ENCODE results near the gene SOX21.

Gene SOX21

GRCh38 chr13:94706843-94707399 lies 5.4 kb downstream of the SOX21 start:
- H3K9me3 ChIP-seq (replicated peaks in 1 of 2; ENCODE audit: control insufficient read depth in 2 of 2, insufficient read depth in 1 of 2, low read depth in 1 of 2, low read length in 2 of 2): peaks cover 0 to 38% of the 10 kb centered on the region in 2 donors
- H3K18ac ChIP-seq (ENCODE audit: low read length): peak overlapping the region; percentile 97
- H3K4me1 ChIP-seq (ENCODE audit: control insufficient read depth in 2 of 2, insufficient read depth in 1 of 2, low read depth in 1 of 2, low read length in 2 of 2): peaks cover 11 to 21% of the 10 kb centered on the region in 2 donors
- peak; percentile 97 for DNase-seq (ENCODE audit: low spot score)
- H3K9ac ChIP-seq (ENCODE audit: low read depth, low read length, poor library complexity): peak overlapping the region; percentile 93
- H3K36me3 ChIP-seq (replicated peaks in 1 of 2; ENCODE audit: control insufficient read depth in 2 of 2, insufficient read depth in 2 of 2, low read length in 2 of 2): peaks cover 3 to 42% of the 10 kb centered on the region in 2 donors
- no CpG with 5 or more reads among the region's 15 CpGs for WGBS, 2 donors (ENCODE audit: extremely low coverage in 2 of 2, insufficient read length in 2 of 2, insufficient replicate concordance in 1 of 2)
- no peak overlapping the region for H3K23ac ChIP-seq (ENCODE audit: low read depth, low read length, poor library complexity)
- H2AFZ ChIP-seq (ENCODE audit: low read length): no peak overlapping the region
- no peak overlapping the region for H4K91ac ChIP-seq (ENCODE audit: low read depth, low read length, poor library complexity)
- H2BK12ac ChIP-seq (ENCODE audit: low read length): no peak overlapping the region
- no peak overlapping the region for H2BK120ac ChIP-seq (ENCODE audit: low read depth, low read length)
- no peak overlapping the region for H2BK15ac ChIP-seq (ENCODE audit: low read length)
- H3K4me3 ChIP-seq (ENCODE audit: low read length in 2 of 2): peak overlapping the region; percentile 79 to 88
- no peak overlapping the region for H4K8ac ChIP-seq (ENCODE audit: low read depth, low read length)
- no peak overlapping the region for H3K14ac ChIP-seq (ENCODE audit: low read length)
- no peak overlapping the region for H3K4ac ChIP-seq (ENCODE audit: low read length)
- H3K4me2 ChIP-seq (ENCODE audit: insufficient read depth, low read length, poor library complexity, severe bottlenecking): peak overlapping the region; percentile 77
- peak overlapping the region; percentile 95 for H2BK5ac ChIP-seq (ENCODE audit: low read length)
- H3K27ac ChIP-seq (replicated peaks; ENCODE audit: low read length): peak overlapping the region; percentile 98
- H3K27me3 ChIP-seq (ENCODE audit: control insufficient read depth in 3 of 3, insufficient read depth in 3 of 3, low read depth in 1 of 3, low read length in 3 of 3): peaks cover 0 to 24% (median 0%) of the 10 kb centered on the region in 3 experiments
- H2AK5ac ChIP-seq (ENCODE audit: low read depth, low read length): no peak overlapping the region
- H3K79me1 ChIP-seq (ENCODE audit: low read depth, low read length): peaks cover 4% of the 10 kb centered on the region

- no peak overlapping the region for H4K91ac ChIP-seq (ENCODE audit: low read depth, low read length, poor library complexity)
- no peak overlapping the region for H3K23ac ChIP-seq (ENCODE audit: low read depth, low read length, poor library complexity)
- H3K27ac ChIP-seq (replicated peaks; ENCODE audit: low read length): peak overlapping the region; percentile 65
- no peak overlapping the region for H3K14ac ChIP-seq (ENCODE audit: low read length)
- no peak overlapping the region for H3K4ac ChIP-seq (ENCODE audit: low read length)
- peak overlapping the region; percentile 74 for H2AK5ac ChIP-seq (ENCODE audit: low read depth, low read length)
- peaks cover 2 to 44% of the 10 kb centered on the region in 2 donors for H3K9me3 ChIP-seq (replicated peaks in 1 of 2; ENCODE audit: control insufficient read depth in 2 of 2, insufficient read depth in 1 of 2, low read depth in 1 of 2, low read length in 2 of 2)
- no peak overlapping the region for H3K9ac ChIP-seq (ENCODE audit: low read depth, low read length, poor library complexity)
- no CpG with 5 or more reads among the region's 16 CpGs for WGBS, 2 donors (ENCODE audit: extremely low coverage in 2 of 2, insufficient read length in 2 of 2, insufficient replicate concordance in 1 of 2)
- peaks cover 3 to 38% of the 10 kb centered on the region in 2 donors for H3K36me3 ChIP-seq (replicated peaks in 1 of 2; ENCODE audit: control insufficient read depth in 2 of 2, insufficient read depth in 2 of 2, low read length in 2 of 2)
- no peak overlapping the region for H2AFZ ChIP-seq (ENCODE audit: low read length)
- no peak overlapping the region for H2BK120ac ChIP-seq (ENCODE audit: low read depth, low read length)
- no peak overlapping the region for H2BK12ac ChIP-seq (ENCODE audit: low read length)
- H4K8ac ChIP-seq (ENCODE audit: low read depth, low read length): no peak overlapping the region
- peaks cover 2% of the 10 kb centered on the region for H3K79me1 ChIP-seq (ENCODE audit: low read depth, low read length)
- no peak overlapping the region for H2BK5ac ChIP-seq (ENCODE audit: low read length)
- peak overlapping the region; percentile 69 for H3K18ac ChIP-seq (ENCODE audit: low read length)
- H3K4me3 ChIP-seq (ENCODE audit: low read length in 2 of 2): peak overlapping the region in 1 of 2 donors; percentile 4
- peaks cover 11 to 23% of the 10 kb centered on the region in 2 donors for H3K4me1 ChIP-seq (ENCODE audit: control insufficient read depth in 2 of 2, insufficient read depth in 1 of 2, low read depth in 1 of 2, low read length in 2 of 2)
- DNase-seq (ENCODE audit: low spot score): no peak
- peak overlapping the region; percentile 21 for H3K4me2 ChIP-seq (ENCODE audit: insufficient read depth, low read length, poor library complexity, severe bottlenecking)
- H2BK15ac ChIP-seq (ENCODE audit: low read length): peak overlapping the region; percentile 35
- H3K27me3 ChIP-seq (ENCODE audit: control insufficient read depth in 3 of 3, insufficient read depth in 3 of 3, low read depth in 1 of 3, low read length in 3 of 3): peaks cover 0 to 30% (median 0%) of the 10 kb centered on the region in 3 experiments
Measured at GRCh38 chr13:94706101-94706842, 6.1 kb downstream of the SOX21 start.

- DNase-seq (ENCODE audit: low spot score): no peak
Measured at GRCh38 chr13:94705081-94706030, 7.0 kb downstream of the SOX21 start.

More at GRCh38 chr13:94705081-94706030, 7.0 kb downstream of the SOX21 start:
- Histone ChIP-seq H3K4me3 (ENCODE audit: low read length in 2 of 2) (no peak overlapping the region), H2BK12ac (ENCODE audit: low read length) (peak overlapping the region; percentile 30), H3K27me3 (ENCODE audit: control insufficient read depth in 3 of 3, insufficient read depth in 3 of 3, low read depth in 1 of 3, low read length in 3 of 3) (peaks cover 0 to 33% (median 0%) of the 10 kb centered on the region in 3 experiments), H2BK120ac (ENCODE audit: low read depth, low read length) (peak overlapping the region; percentile 87), H3K4me2 (ENCODE audit: insufficient read depth, low read length, poor library complexity, severe bottlenecking) (peak overlapping the region; percentile 35), H2AFZ (ENCODE audit: low read length) (no peak overlapping the region), H3K79me1 (ENCODE audit: low read depth, low read length) (peaks cover 2% of the 10 kb centered on the region), H3K23ac (ENCODE audit: low read depth, low read length, poor library complexity) (no peak overlapping the region), H4K8ac (ENCODE audit: low read depth, low read length) (no peak overlapping the region), H2BK5ac (ENCODE audit: low read length) (peak overlapping the region; percentile 57), H3K18ac (ENCODE audit: low read length) (peak overlapping the region; percentile 96), H2AK5ac (ENCODE audit: low read depth, low read length) (peak overlapping the region; percentile 74), H3K4ac (ENCODE audit: low read length) (peak overlapping the region; percentile 41), H3K14ac (ENCODE audit: low read length) (no peak overlapping the region), H3K27ac (replicated peaks; ENCODE audit: low read length) (no peak overlapping the region), H3K9ac (ENCODE audit: low read depth, low read length, poor library complexity) (no peak overlapping the region), H2BK15ac (ENCODE audit: low read length) (peak overlapping the region; percentile 35), H3K36me3 (replicated peaks in 1 of 2; ENCODE audit: control insufficient read depth in 2 of 2, insufficient read depth in 2 of 2, low read length in 2 of 2) (peaks cover 0 to 30% of the 10 kb centered on the region in 2 donors), H4K91ac (ENCODE audit: low read depth, low read length, poor library complexity) (peak overlapping the region; percentile 7), H3K9me3 (replicated peaks in 1 of 2; ENCODE audit: control insufficient read depth in 2 of 2, insufficient read depth in 1 of 2, low read depth in 1 of 2, low read length in 2 of 2) (peaks cover 2 to 52% of the 10 kb centered on the region in 2 donors), H3K4me1 (ENCODE audit: control insufficient read depth in 2 of 2, insufficient read depth in 1 of 2, low read depth in 1 of 2, low read length in 2 of 2) (peaks cover 11 to 23% of the 10 kb centered on the region in 2 donors)
- WGBS, 2 donors (ENCODE audit: extremely low coverage in 2 of 2, insufficient read length in 2 of 2, insufficient replicate concordance in 1 of 2): no CpG with 5 or more reads among the region's 40 CpGs

Data from neuronal stem cell (in vitro differentiated cells).